Panc1 (cell line): ENCODE data around the gene GALNT9. TPM values are rescaled to one million over a fixed set of nuclear protein-coding genes. Genes with fewer than 3 reads are reported as not detected.

Experiments
- ATAC-seq: fragments of 200-7000 bp; cut with Tn5 transposase; 2 replicates; pipeline ENCODE4 v1.9.1; 2020; ENCODE audit warnings: mild to moderate bottlenecking, moderate library complexity
- BruUV-seq: library from RNA; stranded (reverse); fragments of 400-500 nt; replicated peaks from 2 replicates; lab custom pipeline; 2021; lab: Mats Ljungman, UMichigan
- CTCF ChIA-PET: fragments of 300-600 bp; sonication (Branson Sonifier 250); formaldehyde crosslinking; loops from one replicate; lab custom pipeline; 2022; ENCODE audit warnings: antibody characterized with exemption; lab: Charles Lee
- POLR2A ChIA-PET: fragments of 300-600 bp; sonication (Branson Sonifier 250); formaldehyde crosslinking; loops from one replicate; lab custom pipeline; 2022; ENCODE audit warnings: antibody characterized with exemption; lab: Charles Lee
- DNase-seq: peaks from one replicate; pipeline ENCODE4 v3.0.0-alpha.2; 2010; ENCODE audit warnings: low read depth, low spot score
- H3K27ac ChIP-seq: 2 replicates; pipeline ENCODE4 v1.5.1; 2011; ENCODE audit warnings: mild to moderate bottlenecking, low read length, inconsistent platforms
- H3K27me3 ChIP-seq: fragments of 200-500 bp; sonication (Bioruptor generic); 2 replicates; pipeline ENCODE4 v1.6.0; 2014; ENCODE audit warnings: low read length, inconsistent platforms; ENCODE audit not compliant: control insufficient read depth, insufficient read depth
- H3K36me3 ChIP-seq: fragments of 200-500 bp; sonication (Bioruptor generic); 2 replicates; pipeline ENCODE4 v1.5.1; 2014; ENCODE audit warnings: inconsistent platforms, mild to moderate bottlenecking, low read length, moderate library complexity; ENCODE audit not compliant: control insufficient read depth, insufficient read depth
- H3K4me1 ChIP-seq: 2 replicates; pipeline ENCODE4 v1.5.1; 2011; ENCODE audit warnings: inconsistent platforms, mild to moderate bottlenecking, low read length, moderate library complexity; ENCODE audit not compliant: control insufficient read depth, insufficient read depth
- H3K4me3 ChIP-seq, 2 experiments: 2 replicates each; pipeline ENCODE4 v1.5.1; 2011 to 2012; ENCODE audit warnings: low read depth in 2 of 2, low read length in 2 of 2, mild to moderate bottlenecking in 2 of 2, inconsistent platforms in 1 of 2, moderate library complexity in 1 of 2
- H3K9me3 ChIP-seq: fragments of 200-500 bp; sonication (Bioruptor generic); 2 replicates; pipeline ENCODE4 v1.5.1; 2014; ENCODE audit warnings: low read depth, mild to moderate bottlenecking, inconsistent platforms, low read length, moderate library complexity; ENCODE audit not compliant: control insufficient read depth, insufficient read depth
- POLR2AphosphoS5 ChIP-seq: IDR thresholded peaks from 2 replicates; pipeline ENCODE4 v1.6.1; 2012; ENCODE audit warnings: mild to moderate bottlenecking, low read depth, low read length, moderate library complexity
- SIN3A ChIP-seq: IDR thresholded peaks from 2 replicates; pipeline ENCODE4 v1.6.1; 2012; ENCODE audit warnings: low read depth, mild to moderate bottlenecking, low read length, moderate library complexity, borderline replicate concordance; ENCODE audit not compliant: insufficient read depth
- TCF7L2 ChIP-seq: IDR thresholded peaks from 2 replicates; pipeline ENCODE4 v1.6.1; 2011; ENCODE audit warnings: mild to moderate bottlenecking, low read depth, low read length, inconsistent platforms
- in situ Hi-C: cut with HindIII; loops from 2 replicates; pipeline ENCODE4 v1.10.0; 2016; ENCODE audit warnings: low sequenced_read_pairs, low pct_unique_long_range_greater_than_20kb
- intact Hi-C: fragments of 100-400 bp; cut with micrococcal nuclease; formaldehyde crosslinking; loops from one replicate; pipeline ENCODE4 v1.10.0; 2022; ENCODE audit not compliant: unreplicated experiment
- total RNA-seq: library from RNA; stranded (reverse); gene quantifications from one replicate; pipeline ENCODE4 v1.2.1, GENCODE V29; 2021; ENCODE audit not compliant: unreplicated experiment
- TF ChIP-seq, protein P1 (sequence below): fragments of 450-650 bp; IDR thresholded peaks from 2 replicates; pipeline ENCODE4 v1.5.1; 2017; ENCODE audit warnings: mild to moderate bottlenecking
- TF ChIP-seq, protein P2 (sequence below), 2 experiments: IDR thresholded peaks; 2 replicates each; pipeline ENCODE4 v1.6.1; 2011 to 2012; ENCODE audit warnings: low read depth in 2 of 2, control low read depth in 1 of 2, low read length in 1 of 2, mild to moderate bottlenecking in 1 of 2, moderate library complexity in 1 of 2; ENCODE audit not compliant: insufficient read depth in 1 of 2

GALNT9 gene
- total RNA-seq, 1 experiment from 2014 or later = 0.33 TPM

- Histone ChIP-seq H3K36me3 (no peaks in the 10 kb centered on the region), H3K4me1 (peaks cover 5% of the 10 kb centered on the region; the same call in 1 of the 2 replicates), H3K27me3 (no peaks in the 10 kb centered on the region), H3K4me3 (no peak overlapping the region), H3K9me3 (no peaks in the 10 kb centered on the region), H3K27ac (no peak overlapping the region)
- BruUV-seq = no TSS peak
- ATAC-seq = no peak
- CTCF ChIA-PET = no interaction called here
- POLR2A ChIA-PET = no interaction called here
- in situ Hi-C loops = no loop called here
- intact Hi-C loops = loop anchor here (10.0 kb wide), 2 partner anchors 56 to 246 kb away; no protein-coding TSS in a partner anchor
- TF ChIP-seq TCF7L2 (no peak), POLR2AphosphoS5 (no peak), SIN3A (no peak)
- TF ChIP-seq, protein P1, sequence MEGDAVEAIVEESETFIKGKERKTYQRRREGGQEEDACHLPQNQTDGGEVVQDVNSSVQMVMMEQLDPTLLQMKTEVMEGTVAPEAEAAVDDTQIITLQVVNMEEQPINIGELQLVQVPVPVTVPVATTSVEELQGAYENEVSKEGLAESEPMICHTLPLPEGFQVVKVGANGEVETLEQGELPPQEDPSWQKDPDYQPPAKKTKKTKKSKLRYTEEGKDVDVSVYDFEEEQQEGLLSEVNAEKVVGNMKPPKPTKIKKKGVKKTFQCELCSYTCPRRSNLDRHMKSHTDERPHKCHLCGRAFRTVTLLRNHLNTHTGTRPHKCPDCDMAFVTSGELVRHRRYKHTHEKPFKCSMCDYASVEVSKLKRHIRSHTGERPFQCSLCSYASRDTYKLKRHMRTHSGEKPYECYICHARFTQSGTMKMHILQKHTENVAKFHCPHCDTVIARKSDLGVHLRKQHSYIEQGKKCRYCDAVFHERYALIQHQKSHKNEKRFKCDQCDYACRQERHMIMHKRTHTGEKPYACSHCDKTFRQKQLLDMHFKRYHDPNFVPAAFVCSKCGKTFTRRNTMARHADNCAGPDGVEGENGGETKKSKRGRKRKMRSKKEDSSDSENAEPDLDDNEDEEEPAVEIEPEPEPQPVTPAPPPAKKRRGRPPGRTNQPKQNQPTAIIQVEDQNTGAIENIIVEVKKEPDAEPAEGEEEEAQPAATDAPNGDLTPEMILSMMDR = no peak
- TF ChIP-seq, protein P2, sequence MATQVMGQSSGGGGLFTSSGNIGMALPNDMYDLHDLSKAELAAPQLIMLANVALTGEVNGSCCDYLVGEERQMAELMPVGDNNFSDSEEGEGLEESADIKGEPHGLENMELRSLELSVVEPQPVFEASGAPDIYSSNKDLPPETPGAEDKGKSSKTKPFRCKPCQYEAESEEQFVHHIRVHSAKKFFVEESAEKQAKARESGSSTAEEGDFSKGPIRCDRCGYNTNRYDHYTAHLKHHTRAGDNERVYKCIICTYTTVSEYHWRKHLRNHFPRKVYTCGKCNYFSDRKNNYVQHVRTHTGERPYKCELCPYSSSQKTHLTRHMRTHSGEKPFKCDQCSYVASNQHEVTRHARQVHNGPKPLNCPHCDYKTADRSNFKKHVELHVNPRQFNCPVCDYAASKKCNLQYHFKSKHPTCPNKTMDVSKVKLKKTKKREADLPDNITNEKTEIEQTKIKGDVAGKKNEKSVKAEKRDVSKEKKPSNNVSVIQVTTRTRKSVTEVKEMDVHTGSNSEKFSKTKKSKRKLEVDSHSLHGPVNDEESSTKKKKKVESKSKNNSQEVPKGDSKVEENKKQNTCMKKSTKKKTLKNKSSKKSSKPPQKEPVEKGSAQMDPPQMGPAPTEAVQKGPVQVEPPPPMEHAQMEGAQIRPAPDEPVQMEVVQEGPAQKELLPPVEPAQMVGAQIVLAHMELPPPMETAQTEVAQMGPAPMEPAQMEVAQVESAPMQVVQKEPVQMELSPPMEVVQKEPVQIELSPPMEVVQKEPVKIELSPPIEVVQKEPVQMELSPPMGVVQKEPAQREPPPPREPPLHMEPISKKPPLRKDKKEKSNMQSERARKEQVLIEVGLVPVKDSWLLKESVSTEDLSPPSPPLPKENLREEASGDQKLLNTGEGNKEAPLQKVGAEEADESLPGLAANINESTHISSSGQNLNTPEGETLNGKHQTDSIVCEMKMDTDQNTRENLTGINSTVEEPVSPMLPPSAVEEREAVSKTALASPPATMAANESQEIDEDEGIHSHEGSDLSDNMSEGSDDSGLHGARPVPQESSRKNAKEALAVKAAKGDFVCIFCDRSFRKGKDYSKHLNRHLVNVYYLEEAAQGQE (IDR thresholded peaks at IDR 0.05; ENCODE audit: insufficient read depth in 1 of 2, low read depth in 2 of 2, low read length in 1 of 2) = no peak
- no peak for DNase-seq
Measured at GRCh38 chr12:132158677-132159554, 170.5 kb downstream of the GALNT9 start.

- H3K27ac ChIP-seq = no peak overlapping the region
- no peaks in the 10 kb centered on the region for H3K27me3 ChIP-seq
- POLR2A ChIA-PET = no interaction called here
- no TSS peak for BruUV-seq
- H3K4me1 ChIP-seq = peaks cover 3% of the 10 kb centered on the region; the same call in 1 of the 2 replicates
- intact Hi-C loops (loop anchor here (10.0 kb wide), 2 partner anchors 57 to 247 kb away; no protein-coding TSS in a partner anchor), in situ Hi-C loops (no loop called here)
- H3K36me3 ChIP-seq = no peaks in the 10 kb centered on the region
- TF ChIP-seq POLR2AphosphoS5 (no peak), TCF7L2 (no peak), SIN3A (no peak)
- TF ChIP-seq, protein P1 = no peak
- TF ChIP-seq, protein P2 (IDR thresholded peaks at IDR 0.05; ENCODE audit: insufficient read depth in 1 of 2, low read depth in 2 of 2, low read length in 1 of 2) = no peak
- CTCF ChIA-PET = no interaction called here
- no peak for ATAC-seq
- no peak overlapping the region for H3K4me3 ChIP-seq
- H3K9me3 ChIP-seq = no peaks in the 10 kb centered on the region
- no peak for DNase-seq
Measured at GRCh38 chr12:132157733-132158409, 171.5 kb downstream of the GALNT9 start.
